Smooth muscle cell (in vitro differentiated cells): ENCODE data around the gene DACH1. TPM values are rescaled to one million over a fixed set of nuclear protein-coding genes. Genes with fewer than 3 reads are reported as not detected.

Source experiments
- DNase-seq: peaks from one replicate; lab custom pipeline; 2025; ENCODE audit not compliant: unreplicated experiment; lab: John Stamatoyannopoulos, UW
- H2AFZ ChIP-seq: fragments of 200-600 bp; sonication (generic); 2 replicates; pipeline ENCODE4 v1.6.0; 2016; ENCODE audit warnings: antibody characterized with exemption, low read depth, mild to moderate bottlenecking
- H3F3A ChIP-seq: fragments of 200-600 bp; sonication (generic); 2 replicates; pipeline ENCODE4 v1.6.0; 2017; ENCODE audit warnings: antibody characterized with exemption, low read depth
- H3K27ac ChIP-seq: fragments of 200-600 bp; sonication (generic); 2 replicates; pipeline ENCODE4 v1.5.1; 2016; ENCODE audit warnings: low read depth, mild to moderate bottlenecking
- H3K27me3 ChIP-seq: fragments of 200-600 bp; sonication (generic); 2 replicates; pipeline ENCODE4 v1.6.1; 2016; ENCODE audit warnings: low read depth, mild to moderate bottlenecking
- H3K36me3 ChIP-seq: fragments of 200-600 bp; sonication (generic); 2 replicates; pipeline ENCODE4 v1.5.1; 2016; ENCODE audit warnings: low read depth
- H3K4me1 ChIP-seq: fragments of 200-600 bp; sonication (generic); 2 replicates; pipeline ENCODE4 v1.5.1; 2016; ENCODE audit warnings: low read depth
- H3K4me2 ChIP-seq: fragments of 200-600 bp; sonication (generic); 2 replicates; pipeline ENCODE4 v1.6.0; 2016; ENCODE audit warnings: mild to moderate bottlenecking
- H3K4me3 ChIP-seq: fragments of 200-600 bp; sonication (generic); 2 replicates; pipeline ENCODE4 v1.5.1; 2016; ENCODE audit warnings: mild to moderate bottlenecking
- H3K79me2 ChIP-seq: fragments of 200-600 bp; sonication (generic); 2 replicates; pipeline ENCODE4 v1.6.0; 2016; ENCODE audit warnings: low read depth, mild to moderate bottlenecking
- H3K9ac ChIP-seq: fragments of 200-600 bp; sonication (generic); 2 replicates; pipeline ENCODE4 v1.6.0; 2016; ENCODE audit warnings: low read depth
- H3K9me3 ChIP-seq: fragments of 200-600 bp; sonication (generic); replicated peaks from 2 replicates; pipeline ENCODE4 v1.5.1; 2016; ENCODE audit warnings: low read depth
- H4K20me1 ChIP-seq: fragments of 200-600 bp; sonication (generic); 2 replicates; pipeline ENCODE4 v1.6.0; 2016; ENCODE audit warnings: low read depth
- CTCF ChIP-seq: fragments of 200-600 bp; sonication (generic); IDR thresholded peaks from 2 replicates; pipeline ENCODE4 v1.5.1; 2017; ENCODE audit warnings: borderline replicate concordance, mild to moderate bottlenecking, antibody characterized with exemption; ENCODE audit not compliant: insufficient read depth, poor library complexity, severe bottlenecking
- WGBS: methylation state at CpG from one replicate; pipeline ENCODE4 v1.1.7; 2016; ENCODE audit warnings: low lambda C conversion rate; 5-methylcytosine and 5-hydroxymethylcytosine counted together
- polyA plus RNA-seq: library from polyadenylated mRNA; unstranded; fragments of >200 nt; fragmentation: Nextera tagmentation; extraction: Ambion mirVana; gene quantifications from 2 replicates; pipeline ENCODE4 v1.2.1, GENCODE V29; 2016
- total RNA-seq: library from RNA; depleted of rRNA; stranded (reverse); fragments of >200 nt; gene quantifications from 2 replicates; pipeline ENCODE4 v1.2.3, GENCODE V29; 2014

DACH1 gene
- total and polyA plus RNA-seq, 2 experiments from 2014 or later: 0.33 to 1.6 TPM

- Histone ChIP-seq H3K36me3 (no peaks in the 10 kb centered on the region), H3K79me2 (no peaks in the 10 kb centered on the region), H3K4me2 (no peak overlapping the region), H4K20me1 (no peaks in the 10 kb centered on the region), H3K9ac (no peak overlapping the region), H2AFZ (no peak overlapping the region), H3K4me3 (no peak overlapping the region), H3K4me1 (peaks cover 45% of the 10 kb centered on the region), H3K27ac (no peak overlapping the region), H3K27me3 (no peaks in the 10 kb centered on the region), H3F3A (no peaks in the 10 kb centered on the region), H3K9me3 (no peaks in the 10 kb centered on the region)
- DNase-seq: no peak
- 97% methylated on average over 1 of the region's 1 CpG for WGBS
- no peak for TF ChIP-seq CTCF
Observed at GRCh38 chr13:71798707-71799106, 68.3 kb downstream of the DACH1 start.

- 78% methylated on average over 5 of the region's 5 CpGs for WGBS
- Histone ChIP-seq H3K4me1 (peaks cover 38% of the 10 kb centered on the region), H3K79me2 (no peaks in the 10 kb centered on the region), H3K36me3 (no peaks in the 10 kb centered on the region), H3K27me3 (no peaks in the 10 kb centered on the region), H3K27ac (no peak overlapping the region), H3K9ac (no peak overlapping the region), H3K9me3 (no peaks in the 10 kb centered on the region), H4K20me1 (no peaks in the 10 kb centered on the region), H3K4me2 (no peak overlapping the region), H3F3A (no peaks in the 10 kb centered on the region), H3K4me3 (no peak overlapping the region), H2AFZ (no peak overlapping the region)
- DNase-seq: no peak
- no peak for TF ChIP-seq CTCF
Observed at GRCh38 chr13:71797517-71797916, 69.5 kb downstream of the DACH1 start.

GRCh38 chr13:71789693-71790329, 77.2 kb downstream of the DACH1 start:
- H2AFZ ChIP-seq: no peak overlapping the region
- H3K4me3 ChIP-seq: no peak overlapping the region
- no peaks in the 10 kb centered on the region for H3K27me3 ChIP-seq
- DNase-seq: no peak
- no peak overlapping the region for H3K4me2 ChIP-seq
- H3K79me2 ChIP-seq: no peaks in the 10 kb centered on the region
- H3F3A ChIP-seq: no peaks in the 10 kb centered on the region
- H3K9me3 ChIP-seq: no peaks in the 10 kb centered on the region
- WGBS: 69% methylated on average over 5 of the region's 5 CpGs
- no peaks in the 10 kb centered on the region for H4K20me1 ChIP-seq
- no peak overlapping the region for H3K9ac ChIP-seq
- H3K36me3 ChIP-seq: no peaks in the 10 kb centered on the region
- no peak for TF ChIP-seq CTCF
- no peak overlapping the region for H3K27ac ChIP-seq
- peaks cover 56% of the 10 kb centered on the region for H3K4me1 ChIP-seq

- H3K79me2 ChIP-seq: no peaks in the 10 kb centered on the region
- H3K27ac ChIP-seq: no peak overlapping the region
- no peaks in the 10 kb centered on the region for H3F3A ChIP-seq
- H4K20me1 ChIP-seq: no peaks in the 10 kb centered on the region
- H3K36me3 ChIP-seq: no peaks in the 10 kb centered on the region
- no peaks in the 10 kb centered on the region for H3K27me3 ChIP-seq
- no peak for TF ChIP-seq CTCF
- H3K4me1 ChIP-seq: peaks cover 63% of the 10 kb centered on the region
- no peak overlapping the region for H3K4me3 ChIP-seq
- no peak overlapping the region for H3K4me2 ChIP-seq
- no peak for DNase-seq
- no peak overlapping the region for H3K9ac ChIP-seq
- no peaks in the 10 kb centered on the region for H3K9me3 ChIP-seq
- no peak overlapping the region for H2AFZ ChIP-seq
Observed at GRCh38 chr13:71789037-71789436, 78.0 kb downstream of the DACH1 start.
